Measurements from ENCODE around the gene TCF21.
"Not testable (repeated sequence)": the region's sequence is repeated elsewhere in the genome, so short reads cannot be mapped to it uniquely, and the experiment has no call there.

Gene TCF21

DNA sequence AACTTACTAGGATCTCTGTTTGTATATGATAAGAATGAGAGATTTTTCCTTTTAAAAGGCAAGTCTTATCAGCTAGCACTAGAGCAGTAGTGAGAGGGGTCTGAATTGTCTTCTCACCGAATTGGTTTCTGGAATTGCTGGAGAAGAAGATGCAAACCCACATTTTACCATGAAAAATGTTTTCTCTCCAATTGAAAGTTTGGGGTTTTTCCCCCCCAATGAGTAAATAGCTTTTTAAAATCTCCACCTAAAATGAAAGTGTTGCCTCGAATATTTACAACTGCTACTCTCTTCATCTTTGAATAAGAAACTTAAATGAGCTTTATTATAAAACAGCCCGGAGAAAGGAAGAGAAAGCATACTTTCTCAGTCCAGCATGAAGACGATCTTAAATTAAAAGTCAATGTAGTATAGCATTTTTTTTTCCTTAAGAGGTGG is 1.8 kb downstream of the TCF21 start:
- DNase-seq: no peak

DNA sequence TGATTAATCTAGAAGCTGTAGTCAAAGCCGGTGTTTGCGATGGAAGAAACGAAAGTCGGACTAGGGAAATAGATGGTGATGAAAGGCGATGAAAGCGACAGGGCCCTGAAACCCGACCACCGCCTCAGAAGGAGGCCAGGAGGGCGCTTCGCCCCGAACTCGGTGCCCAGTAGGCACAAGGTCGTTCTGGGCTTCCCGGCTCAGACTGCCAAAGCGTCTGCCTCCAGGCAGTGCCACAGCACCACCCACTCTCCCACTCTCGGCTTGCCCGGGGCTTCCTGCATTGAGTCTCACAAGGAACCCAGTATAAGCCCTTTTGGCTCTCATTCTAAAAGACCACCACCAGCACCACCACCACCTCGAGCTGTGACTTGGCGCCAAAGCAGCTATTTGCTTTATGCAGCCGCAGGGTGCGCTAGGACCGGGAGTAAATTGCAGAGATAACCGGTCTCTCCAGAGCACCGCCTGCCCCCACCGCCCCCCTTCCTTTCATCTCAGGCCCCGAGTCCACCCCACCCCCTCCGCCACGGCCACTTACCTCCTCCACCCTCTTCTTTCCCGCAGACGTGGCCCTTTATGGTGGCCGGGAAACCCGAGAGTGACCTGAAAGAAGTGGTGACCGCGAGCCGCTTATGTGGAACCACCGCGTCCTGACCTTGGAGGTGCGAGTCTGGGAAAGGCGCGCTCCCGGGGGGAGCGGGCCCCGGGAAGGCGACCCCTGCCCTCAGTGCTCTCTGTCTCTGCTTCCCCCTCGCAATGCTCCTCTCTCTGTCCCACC is 2.4 kb downstream of the TCF21 start:
- DNase-seq: no peak

DNA sequence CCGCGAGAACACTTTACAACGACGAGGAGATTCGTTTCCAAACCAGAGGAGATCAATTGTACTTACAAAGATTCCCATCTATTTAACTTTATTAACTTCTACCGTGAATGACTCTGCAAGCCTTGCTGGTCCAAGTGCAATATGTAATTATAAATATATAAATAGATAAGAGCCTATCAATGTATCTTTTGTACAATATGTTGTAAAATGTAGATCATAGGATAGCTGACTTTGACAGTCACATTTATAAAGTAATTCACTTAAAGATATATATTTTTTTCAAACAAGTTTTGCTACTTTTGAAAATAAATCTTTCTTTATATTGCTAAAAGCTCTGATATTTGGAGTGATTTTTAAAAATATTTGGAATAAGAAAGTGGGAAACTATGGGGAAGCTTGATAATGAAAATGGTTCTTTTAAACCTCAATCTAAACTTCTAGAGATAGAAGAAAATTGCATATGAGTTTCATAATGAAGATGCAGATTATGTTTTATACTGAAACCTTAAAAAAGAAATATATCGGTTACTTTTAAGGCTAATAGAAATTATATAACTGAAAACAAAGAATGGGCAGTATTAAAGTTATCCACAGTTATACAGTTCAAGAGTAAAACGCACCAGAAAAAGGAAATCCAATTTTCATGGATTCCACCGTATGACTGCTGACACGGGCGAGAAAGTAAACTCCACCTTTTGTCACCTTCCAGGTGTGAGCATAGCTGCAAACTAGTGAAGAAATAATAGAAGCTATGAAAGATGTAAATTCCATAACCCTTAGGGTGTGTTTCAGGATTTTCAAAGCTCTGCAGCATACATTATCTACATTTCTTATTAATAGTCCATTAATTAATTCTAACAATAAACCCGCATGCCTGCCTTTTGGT is 3.3 kb downstream of the TCF21 start:
- DNase-seq: no peak

DNA sequence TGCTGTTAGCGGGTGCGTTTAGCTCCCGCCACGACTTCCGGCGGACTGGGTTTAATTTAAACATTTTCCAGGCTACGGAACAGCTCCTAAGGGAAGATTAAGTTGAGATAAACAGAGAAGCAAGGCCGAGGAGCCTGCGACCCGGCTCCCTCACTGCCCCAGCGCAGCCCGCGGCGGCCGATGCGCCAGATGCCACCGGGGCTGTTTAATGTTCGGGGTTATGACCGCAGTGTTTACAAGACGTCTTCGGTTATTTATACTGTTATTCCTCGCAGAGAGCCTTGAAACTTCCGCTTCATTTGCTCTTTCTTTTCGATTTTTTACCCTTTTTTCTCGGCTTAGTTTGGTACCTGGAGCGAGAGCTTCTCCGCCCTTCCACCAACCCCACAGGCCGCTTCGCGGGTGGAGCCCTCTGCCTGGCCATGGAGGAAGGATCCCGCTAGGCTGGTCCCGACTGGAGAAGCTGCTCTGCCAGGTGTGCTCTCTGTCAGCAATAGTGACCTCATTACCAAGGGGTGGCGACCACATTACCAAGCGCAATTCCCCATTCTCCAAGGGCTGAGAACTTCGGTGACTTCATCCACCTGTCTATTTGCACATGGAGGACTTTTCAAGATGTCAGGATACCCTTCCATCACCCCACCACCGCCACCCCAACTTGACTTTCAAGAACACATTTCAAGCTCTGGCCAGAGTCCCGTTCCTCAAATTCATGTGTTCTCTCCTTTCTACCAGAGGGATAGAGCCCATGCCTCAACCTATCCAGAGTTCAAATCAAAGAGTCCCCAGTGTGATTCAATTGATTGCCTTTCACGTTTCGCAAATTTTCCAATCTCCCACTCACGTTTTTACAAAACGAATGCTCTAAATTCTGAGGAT is 4.1 kb downstream of the TCF21 start:
- DNase-seq: no peak

DNA sequence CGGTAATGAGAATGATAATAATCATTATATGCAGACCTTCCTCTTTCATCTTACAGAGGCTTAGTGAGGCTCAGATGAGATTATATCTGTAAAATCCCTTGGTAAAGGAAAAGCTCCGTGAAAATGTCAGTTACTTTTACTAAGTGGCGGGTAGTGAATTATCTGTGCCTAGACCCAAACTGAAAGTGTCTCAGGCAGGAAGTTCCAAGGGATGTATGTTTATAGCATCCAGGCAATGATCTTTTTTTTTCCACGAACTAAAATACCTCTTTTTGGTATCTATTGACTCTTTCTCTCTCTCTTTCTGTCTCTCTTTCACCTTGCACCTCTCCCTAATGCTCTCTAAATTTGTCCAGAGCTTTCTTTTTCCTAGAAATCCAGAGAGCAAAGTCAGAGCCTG is 5.0 kb downstream of the TCF21 start:
- DNase-seq: no peak

DNA sequence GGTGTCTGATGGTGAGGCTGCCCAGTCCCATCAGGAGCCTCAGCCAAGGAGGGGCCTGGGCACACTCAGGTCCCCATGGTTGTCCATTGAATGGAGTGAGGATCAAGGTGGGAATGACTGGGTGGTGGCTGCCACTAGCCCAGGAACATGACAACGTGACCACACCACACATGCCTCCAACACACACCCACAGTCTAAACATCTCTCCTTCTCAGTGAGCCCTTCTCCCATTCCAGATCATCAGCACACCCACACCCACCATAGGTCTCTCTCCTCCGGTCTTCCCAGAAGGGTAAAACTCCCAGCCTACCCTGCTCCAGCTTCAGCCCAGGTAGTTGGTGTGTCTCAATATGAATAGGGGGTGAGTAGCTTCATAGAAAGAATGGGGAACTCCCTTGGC is 5.5 kb downstream of the TCF21 start:
- no peak for DNase-seq

DNA sequence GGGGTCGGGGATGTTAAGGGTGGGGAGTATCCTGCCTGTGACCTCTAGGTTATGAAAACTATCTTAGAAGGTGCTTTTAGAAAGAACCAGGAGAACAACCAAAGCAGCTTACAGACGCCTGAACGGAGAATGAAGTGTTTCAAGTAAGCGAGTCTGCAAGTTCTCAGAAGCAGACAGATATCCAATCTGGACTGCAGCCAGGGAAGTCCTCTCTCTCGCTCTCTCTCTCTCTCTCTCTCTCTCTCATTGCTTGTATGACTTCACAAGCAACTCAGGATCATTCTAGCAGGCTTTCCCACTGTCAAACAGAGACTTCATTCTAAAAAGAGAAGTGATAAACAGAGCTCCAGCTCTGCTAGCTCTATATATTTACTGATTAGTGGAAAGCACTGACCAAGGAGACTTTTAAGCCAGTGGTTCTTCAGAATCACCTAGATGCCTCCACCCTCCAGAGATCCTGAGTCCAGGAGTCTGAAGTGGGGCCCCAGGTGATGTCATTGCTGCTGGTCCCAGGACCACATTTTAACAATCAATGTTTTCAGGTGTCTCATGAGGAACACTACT is 6.0 kb downstream of the TCF21 start:
- DNase-seq: no peak

DNA sequence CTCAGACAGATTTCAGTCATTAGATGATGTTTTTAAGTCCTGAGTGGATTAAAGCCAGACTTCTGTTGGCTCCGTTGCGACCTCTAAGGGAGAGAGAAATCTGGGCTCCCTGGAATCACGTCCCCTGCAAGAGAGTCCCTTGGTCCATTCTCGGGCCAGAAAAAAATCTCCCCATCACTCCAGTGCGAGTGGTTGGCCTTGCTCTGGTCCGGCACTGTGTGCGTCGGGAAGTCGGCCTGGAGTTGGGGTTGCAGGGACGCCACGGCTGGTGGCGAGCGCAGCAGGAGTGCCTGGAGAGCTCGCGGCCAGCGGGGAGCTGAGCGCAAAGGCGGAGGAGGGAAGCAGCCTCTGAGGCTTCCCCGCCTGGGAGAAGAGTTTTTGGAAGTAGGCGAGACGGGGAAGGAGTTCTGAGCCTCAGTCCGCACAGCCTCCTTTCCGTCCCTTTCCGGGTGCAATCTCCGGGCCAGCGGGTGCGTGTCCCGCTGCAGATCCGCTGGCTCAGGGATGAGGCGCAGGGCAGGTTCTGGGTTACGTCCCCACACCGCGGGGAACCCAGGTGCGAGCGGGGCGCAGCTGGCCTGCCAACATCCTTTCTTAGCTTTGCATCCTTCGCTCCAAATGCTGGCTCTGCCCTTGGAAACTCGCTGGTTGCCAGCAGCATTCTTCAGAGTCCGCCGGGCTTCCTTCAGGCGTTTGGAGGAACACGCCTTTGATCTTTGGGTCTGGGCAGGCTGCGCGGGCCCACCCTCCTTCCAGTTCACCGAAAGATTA is 6.8 kb downstream of the TCF21 start:
- DNase-seq: no peak

DNA sequence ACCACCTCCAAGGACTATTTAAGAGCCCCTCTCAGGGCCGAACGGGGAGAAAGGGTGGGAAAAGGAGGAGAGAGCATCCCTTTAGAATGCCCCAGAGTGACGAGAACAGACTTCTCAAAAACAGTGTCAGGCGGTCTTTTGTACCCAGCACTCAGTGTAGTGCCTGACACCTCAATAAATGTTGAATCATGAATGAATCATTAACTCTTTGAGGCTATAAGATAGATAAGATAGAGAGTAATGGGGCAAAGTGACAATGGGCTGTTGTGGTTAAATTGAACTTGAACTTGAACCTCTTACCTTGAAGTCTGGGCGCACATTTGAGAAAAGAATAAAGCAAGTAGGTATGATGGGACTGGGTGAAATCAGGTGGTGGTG is 7.4 kb downstream of the TCF21 start:
- no peak for DNase-seq

DNA sequence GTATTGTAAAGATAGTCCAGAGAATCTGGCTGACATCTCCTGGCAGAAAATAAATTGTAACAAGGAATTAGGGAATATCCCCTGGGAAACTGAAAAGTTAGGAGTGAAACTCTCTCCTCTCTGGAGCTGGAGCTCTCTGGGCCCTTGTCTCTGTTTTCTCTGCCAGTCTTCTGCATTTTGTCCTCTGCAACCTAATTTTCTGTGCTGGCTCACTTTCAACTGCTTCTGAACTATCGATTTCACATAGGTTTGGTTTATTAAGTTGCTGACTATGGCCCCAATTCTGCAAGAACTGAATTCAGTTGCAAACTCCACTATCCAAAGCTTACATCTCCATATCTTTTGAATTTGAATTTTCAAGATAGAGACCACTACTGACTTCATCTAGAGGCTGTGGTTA is 9.3 kb downstream of the TCF21 start:
- no peak for DNase-seq

DNA sequence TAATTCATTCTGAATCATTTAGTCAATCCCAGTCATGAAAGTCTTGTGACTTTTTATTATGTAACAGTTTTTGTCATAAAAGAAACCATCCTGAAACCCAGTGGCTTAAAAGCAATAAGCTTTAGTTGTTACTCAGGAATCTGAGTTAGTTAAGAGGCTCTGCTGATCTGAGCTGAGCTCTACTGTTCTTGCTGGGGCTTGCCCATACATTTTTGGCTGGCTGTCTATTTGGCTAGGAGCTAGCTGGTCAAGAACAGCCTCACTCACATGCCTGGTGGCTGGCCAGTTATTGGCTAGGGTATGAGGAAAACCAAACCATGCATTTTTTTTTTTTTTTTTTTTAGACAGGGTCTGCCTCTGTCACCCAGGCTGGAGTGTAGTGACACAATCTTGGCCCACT is 10.6 kb downstream of the TCF21 start:
- DNase-seq: no peak

DNA sequence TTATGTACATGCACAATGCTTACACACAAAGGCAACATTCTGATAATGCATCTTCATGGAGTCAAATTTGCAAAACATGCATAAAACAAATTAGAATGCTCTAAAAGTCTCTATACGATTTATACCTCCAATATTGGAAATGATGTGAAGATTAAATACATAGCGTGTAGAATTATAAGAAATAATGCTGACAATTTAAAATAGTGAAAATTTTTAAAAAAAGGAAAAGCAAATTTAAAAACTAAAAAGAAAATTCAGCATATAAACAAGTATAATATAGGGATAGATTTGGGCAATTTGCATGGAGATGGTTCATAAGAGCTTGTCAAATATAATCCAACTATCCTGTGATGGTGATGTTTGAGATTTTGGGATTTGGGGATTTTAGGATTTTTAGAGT is 14.9 kb downstream of the TCF21 start:
- no peak for DNase-seq

DNA sequence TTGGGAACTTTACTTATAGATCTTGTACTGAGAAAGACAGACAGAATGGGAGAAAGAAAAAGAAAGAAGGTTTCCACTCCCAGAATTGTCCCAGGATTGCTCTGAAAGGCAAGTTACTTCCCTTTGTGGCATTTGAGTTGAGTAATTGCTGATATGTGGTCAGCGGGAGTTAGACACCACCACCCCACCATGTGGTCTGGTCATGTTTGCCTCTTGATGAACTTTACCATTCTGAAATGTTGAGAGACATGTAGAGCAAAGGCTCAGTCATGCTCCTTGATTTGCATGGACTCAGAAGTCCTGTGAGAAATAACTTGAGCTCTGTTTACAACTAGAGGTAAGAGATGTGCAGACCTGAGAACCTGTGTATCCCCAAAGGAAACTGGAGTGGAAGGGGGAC is 17.1 kb downstream of the TCF21 start:
- DNase-seq: no peak

DNA sequence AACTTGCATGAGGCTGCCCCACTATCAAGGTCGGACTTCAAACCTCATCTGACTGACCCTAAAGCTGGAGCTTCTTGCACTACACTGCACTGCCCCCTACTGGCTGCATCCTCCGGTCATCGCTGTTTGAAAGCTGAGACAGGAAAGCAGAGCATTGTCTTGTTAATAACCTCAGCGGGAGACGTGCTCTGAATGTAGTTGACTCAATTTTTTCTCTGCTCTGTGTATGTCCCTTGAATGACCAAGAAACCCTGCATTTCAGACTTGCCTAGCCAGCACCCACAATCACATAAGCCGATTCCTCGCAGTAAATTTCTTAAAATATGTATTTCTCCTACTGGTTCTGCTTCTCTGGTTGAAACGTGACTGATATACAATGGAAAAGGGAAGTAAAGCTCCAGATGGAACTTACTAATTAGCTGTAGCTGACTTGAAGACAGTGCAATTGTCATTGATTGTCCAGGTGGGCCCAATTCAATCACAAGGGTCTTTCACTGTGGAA is 27.8 kb downstream of the TCF21 start:
- DNase-seq: peak; percentile 68

DNA sequence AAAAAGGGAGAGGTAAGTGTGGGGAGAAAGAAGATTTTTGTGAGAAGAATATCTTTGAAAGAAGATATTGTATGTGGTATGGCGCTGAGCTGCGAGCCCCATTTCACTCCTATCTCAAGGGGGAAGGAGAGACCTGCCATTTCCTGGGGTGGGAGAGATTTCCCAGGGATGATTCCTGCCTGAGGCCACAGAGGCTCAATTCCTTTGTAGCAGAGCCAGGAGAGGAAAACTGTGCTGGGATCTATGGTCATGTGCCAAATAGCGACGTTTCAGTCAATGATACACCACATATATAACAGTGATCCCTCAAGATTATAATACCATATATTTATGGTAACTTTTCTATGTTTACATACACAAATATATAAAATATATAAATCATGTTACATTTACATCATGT is 28.9 kb downstream of the TCF21 start:
- no peak for DNase-seq

DNA sequence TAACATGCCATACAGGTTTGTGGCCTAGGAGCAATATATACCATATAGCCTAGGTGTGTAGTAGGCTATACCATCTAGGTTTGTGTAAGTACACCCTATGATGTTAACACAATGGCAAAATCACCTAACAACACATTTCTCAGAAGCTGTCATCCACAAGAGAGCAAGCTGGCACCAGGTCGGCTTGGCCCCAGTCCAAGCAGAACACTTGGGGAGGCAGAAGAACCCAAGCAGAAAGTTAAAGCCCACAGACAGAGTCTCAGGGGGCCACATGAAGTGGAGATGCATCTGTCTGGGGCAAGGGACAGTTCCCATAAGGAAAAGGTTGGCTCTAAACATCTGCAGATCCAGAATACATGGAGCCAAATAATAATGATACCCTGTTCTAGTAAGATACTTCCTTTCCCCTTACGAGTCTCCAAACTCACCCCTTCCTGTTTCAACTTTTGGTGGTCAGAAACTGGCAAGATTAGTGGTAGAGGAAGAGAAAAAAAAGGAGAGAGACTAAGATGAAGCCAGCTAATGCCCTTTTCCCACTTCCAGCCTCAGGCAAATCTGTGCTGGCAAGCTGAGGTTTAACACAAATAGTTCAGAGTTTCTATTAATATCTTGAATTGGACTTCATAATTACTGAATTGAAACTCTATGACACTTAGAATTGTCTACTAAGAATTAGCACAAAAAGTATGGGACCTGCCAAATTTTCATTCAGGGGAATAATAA is 29.5 kb downstream of the TCF21 start:
- DNase-seq: no peak

DNA sequence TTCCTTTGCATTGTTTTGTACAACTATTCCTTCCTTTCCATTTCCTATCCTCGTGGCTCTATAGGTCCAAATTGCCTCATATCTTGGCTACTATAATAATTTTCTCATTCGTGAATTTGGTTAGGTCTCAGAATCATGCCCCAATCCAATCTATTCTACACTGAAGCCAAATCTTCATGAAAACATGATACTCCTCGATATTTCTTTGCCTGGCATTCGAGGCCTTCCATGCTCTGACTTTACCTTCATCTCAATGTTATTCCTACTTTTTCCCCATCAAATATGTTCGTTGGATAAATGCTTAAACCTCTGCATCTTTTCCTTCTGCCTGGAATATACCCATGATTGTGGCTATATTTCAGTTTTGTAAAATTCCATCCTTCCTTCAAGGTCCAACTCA is 30.4 kb downstream of the TCF21 start:
- DNase-seq: no peak

DNA sequence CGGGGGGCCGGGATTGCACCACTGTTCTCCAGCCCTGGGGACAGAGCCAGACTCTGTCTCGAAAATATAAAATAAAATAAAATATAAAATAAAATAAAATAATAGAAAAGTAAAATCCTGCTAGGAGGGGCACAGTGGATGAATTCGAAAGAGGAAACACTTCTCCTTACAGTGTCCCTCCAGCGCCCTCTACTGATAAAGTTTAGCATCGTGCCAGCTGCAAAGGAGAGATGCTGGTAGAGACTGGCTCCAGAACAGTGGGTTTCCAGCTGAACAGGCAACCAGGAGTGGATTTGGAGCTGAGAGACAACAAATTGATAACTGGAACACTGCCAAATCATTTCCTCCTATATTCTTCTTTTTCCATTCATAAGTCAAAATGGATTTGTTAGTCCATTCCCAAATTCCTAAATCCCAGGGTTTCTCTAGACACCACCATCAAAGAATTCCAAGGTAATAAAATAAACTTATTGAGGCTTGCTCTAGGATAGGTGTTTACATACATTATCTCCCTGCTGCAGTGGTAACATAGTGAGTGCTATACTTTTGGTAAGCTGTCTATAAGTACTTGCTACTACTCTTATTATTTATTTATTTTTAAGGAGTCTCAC is 32.4 kb downstream of the TCF21 start:
- peak; percentile 57 for DNase-seq

DNA sequence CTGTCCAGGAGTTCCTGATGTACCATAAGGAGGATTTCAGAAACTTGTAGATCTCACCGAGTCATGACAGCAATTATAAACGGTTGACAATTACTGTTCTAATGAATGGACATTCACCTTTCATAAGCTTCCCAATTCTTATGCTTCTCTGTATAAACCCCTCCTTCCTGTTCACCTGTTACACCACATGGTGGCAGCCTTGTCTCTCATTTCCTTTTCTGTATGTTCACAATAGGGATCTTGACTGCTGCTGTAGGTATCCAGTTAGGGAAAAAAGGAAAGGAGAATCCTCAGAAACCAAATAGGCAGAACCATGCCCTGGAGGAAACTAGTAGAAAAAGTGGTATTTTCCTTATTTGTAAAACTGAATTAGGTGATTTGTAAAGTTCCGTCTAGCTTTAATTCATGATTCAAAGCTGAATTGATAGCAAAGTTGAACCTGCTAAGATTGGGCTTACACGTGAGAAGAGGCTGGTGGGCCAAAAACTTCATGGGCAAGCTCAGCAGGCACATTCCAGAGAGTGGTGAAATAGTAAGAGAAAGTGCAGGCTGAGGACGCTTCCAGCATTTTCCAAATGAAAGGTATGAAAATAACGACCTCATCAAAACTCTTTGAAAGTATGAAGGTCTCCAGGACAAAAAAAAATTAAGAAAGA is 35.2 kb downstream of the TCF21 start:
- peak; percentile 36 for DNase-seq

DNA sequence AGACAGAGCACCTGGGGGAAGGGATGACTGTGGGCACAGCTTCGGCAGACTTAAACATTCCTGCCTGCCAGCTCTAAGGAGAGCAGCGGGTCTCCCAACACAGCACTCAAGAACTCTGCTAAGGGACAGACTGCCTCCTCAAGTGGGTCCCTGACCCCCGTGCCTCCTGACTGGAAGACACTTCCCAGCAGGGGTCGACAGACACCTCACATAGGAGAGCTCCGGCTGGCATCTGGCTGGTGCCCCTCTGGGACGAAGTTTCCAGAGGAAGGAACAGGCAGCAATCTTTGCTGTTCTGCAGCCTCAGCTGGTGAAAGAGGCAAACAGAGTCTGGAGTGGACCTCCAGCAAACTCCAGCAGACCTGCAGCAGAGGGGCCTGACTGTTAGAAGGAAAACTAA is 42.3 kb downstream of the TCF21 start:
- DNase-seq: not testable (repeated sequence)

All from T-helper 9 cell (primary cell).